ENCODE results near the gene DHFR. TPM values are rescaled to one million over a fixed set of nuclear protein-coding genes. Genes with fewer than 3 reads are reported as not detected.
"Not testable (repeated sequence)": the region's sequence is repeated elsewhere in the genome, so short reads cannot be mapped to it uniquely, and the experiment has no call there.

DHFR gene
- total RNA-seq, 1 donor from 2014 or later, result 23.9 TPM

GRCh38 chr5:80597500-80597899, 57.3 kb downstream of the DHFR start:
- no peak for DNase-seq (ENCODE audit: low read depth in 2 of 2)

GRCh38 chr5:80594810-80595209, 60.0 kb downstream of the DHFR start:
- DNase-seq (ENCODE audit: low read depth in 2 of 2), result no peak

- DNase-seq (ENCODE audit: low read depth in 2 of 2), result no peak
Observed at GRCh38 chr5:80592761-80593160, 62.0 kb downstream of the DHFR start.

GRCh38 chr5:80592105-80592504, 62.7 kb downstream of the DHFR start:
- no peak for DNase-seq (ENCODE audit: low read depth in 2 of 2)

GRCh38 chr5:80591352-80591751, 63.4 kb downstream of the DHFR start:
- no peak for DNase-seq (ENCODE audit: low read depth in 2 of 2)

GRCh38 chr5:80590766-80591165, 64.0 kb downstream of the DHFR start:
- DNase-seq (ENCODE audit: low read depth in 2 of 2), result no peak

GRCh38 chr5:80588858-80589540, 65.8 kb downstream of the DHFR start:
- DNase-seq (ENCODE audit: low read depth in 2 of 2), result no peak

- DNase-seq (ENCODE audit: low read depth in 2 of 2), result no peak
Observed at GRCh38 chr5:80584770-80585169, 70.0 kb downstream of the DHFR start.

- not testable (repeated sequence) for DNase-seq (ENCODE audit: low read depth in 2 of 2)
Observed at GRCh38 chr5:80580291-80580690, 74.5 kb downstream of the DHFR start.

- no peak for DNase-seq (ENCODE audit: low read depth in 2 of 2)
Observed at GRCh38 chr5:80579050-80579449, 75.7 kb downstream of the DHFR start.

- no peak for DNase-seq (ENCODE audit: low read depth in 2 of 2)
Observed at GRCh38 chr5:80577707-80578106, 77.1 kb downstream of the DHFR start.

- no peak for DNase-seq (ENCODE audit: low read depth in 2 of 2)
Observed at GRCh38 chr5:80576383-80576782, 78.4 kb downstream of the DHFR start.

Other genes starting within 250 kb of the DHFR start
- gene ZFYVE16, start 246.9 kb downstream of the DHFR start, total RNA-seq, result 25.2 and 34.8 TPM in 2 replicates
- gene FAM151B, start 166.9 kb downstream of the DHFR start, total RNA-seq, result 1.9 and 2.3 TPM in 2 replicates
- not detected in 2 replicates for gene ANKRD34B, start 84.7 kb downstream of the DHFR start, total RNA-seq
- gene MSH3, start 331 bp downstream of the DHFR start, total RNA-seq, result 6.2 and 7.8 TPM in 2 replicates